Measurements from ENCODE around the gene ACER1. TPM values are rescaled to one million over a fixed set of nuclear protein-coding genes. Genes with fewer than 3 reads are reported as not detected.

ACER1 gene
- total RNA-seq, 4 donors from 2014 or later: 56.9 to 135 (median 86.2) TPM

- intact Hi-C loops (cut with DNase I; ENCODE audit: low total_unique reads): loop anchor here (5.0 kb wide), 1 partner anchor 221 kb away; no protein-coding TSS in a partner anchor
- WGBS, 2 donors: 57 to 59% methylated on average over 9 of the region's 9 CpGs
- no peak for DNase-seq (ENCODE audit: low spot score in 2 of 2)
- H3K4me3 ChIP-seq (ENCODE audit: low read depth, poor library complexity, severe bottlenecking): no peak overlapping the region
- TF ChIP-seq CTCF (IDR thresholded peaks at IDR 0.05) (no peak), POLR2A (IDR thresholded peaks at IDR 0.05) (no peak)
Measured at GRCh38 chr19:6278051-6278450, 55.4 kb downstream of the ACER1 start.

GRCh38 chr19:6276447-6276846 lies 57.0 kb downstream of the ACER1 start:
- DNase-seq (ENCODE audit: low spot score in 2 of 2): peak; percentile 80 to 95
- H3K4me3 ChIP-seq (ENCODE audit: low read depth, poor library complexity, severe bottlenecking): no peak overlapping the region
- intact Hi-C loops (cut with DNase I; ENCODE audit: low total_unique reads): loop anchor here (5.0 kb wide), 1 partner anchor 219 kb away; no protein-coding TSS in a partner anchor
- TF ChIP-seq CTCF (IDR thresholded peaks at IDR 0.05): no peak
- TF ChIP-seq POLR2A (IDR thresholded peaks at IDR 0.05): no peak
- WGBS, 2 donors: 47 to 50% methylated on average over 12 of the region's 12 CpGs

GRCh38 chr19:6275170-6275744 lies 58.2 kb downstream of the ACER1 start:
- WGBS, 2 donors: 78 to 83% methylated on average over 18 of the region's 18 CpGs
- H3K4me3 ChIP-seq (ENCODE audit: low read depth, poor library complexity, severe bottlenecking): no peak overlapping the region
- intact Hi-C loops (cut with DNase I; ENCODE audit: low total_unique reads): loop anchor here (5.0 kb wide), 1 partner anchor 218 kb away; no protein-coding TSS in a partner anchor

GRCh38 chr19:6274756-6275155 lies 58.7 kb downstream of the ACER1 start:
- intact Hi-C loops (cut with DNase I; ENCODE audit: low total_unique reads): loop anchor here (5.0 kb wide), 1 partner anchor 217 kb away; no protein-coding TSS in a partner anchor
- WGBS, 2 donors: 50 to 65% methylated on average over 13 to 15 of the region's 15 CpGs

More at GRCh38 chr19:6275170-6275744, 58.2 kb downstream of the ACER1 start:
- DNase-seq (ENCODE audit: low spot score in 2 of 2): no peak
- TF ChIP-seq CTCF (IDR thresholded peaks at IDR 0.05) (no peak), POLR2A (IDR thresholded peaks at IDR 0.05) (no peak)

GRCh38 chr19:6273701-6274601 lies 59.5 kb downstream of the ACER1 start:
- intact Hi-C loops (cut with DNase I; ENCODE audit: low total_unique reads): no loop called here
- H3K4me3 ChIP-seq (ENCODE audit: low read depth, poor library complexity, severe bottlenecking): no peak overlapping the region
- 7 to 24% methylated on average over 30 of the region's 30 CpGs for WGBS, 2 donors
- DNase-seq (ENCODE audit: low spot score in 2 of 2): peak; percentile 84 to 97
- no peak for TF ChIP-seq CTCF (IDR thresholded peaks at IDR 0.05)
- no peak for TF ChIP-seq POLR2A (IDR thresholded peaks at IDR 0.05)

More at GRCh38 chr19:6274756-6275155, 58.7 kb downstream of the ACER1 start:
- no peak for TF ChIP-seq POLR2A (IDR thresholded peaks at IDR 0.05)
- no peak for TF ChIP-seq CTCF (IDR thresholded peaks at IDR 0.05)
- H3K4me3 ChIP-seq (ENCODE audit: low read depth, poor library complexity, severe bottlenecking): no peak overlapping the region
- DNase-seq (ENCODE audit: low spot score in 2 of 2): no peak

Data from lower leg skin (tissue), 4 donors.